Measurements from ENCODE around the gene KLK10. TPM values are rescaled to one million over a fixed set of nuclear protein-coding genes. Genes with fewer than 3 reads are reported as not detected.
"Not testable (repeated sequence)": the region's sequence is repeated elsewhere in the genome, so short reads cannot be mapped to it uniquely, and the experiment has no call there.

KLK10 gene
- total RNA-seq, 1 donor from 2014 or later = 6.7 TPM

GRCh38 chr19:50978772-50979390 lies 40.6 kb downstream of the KLK10 start:
- no peak for TF ChIP-seq CTCF (IDR thresholded peaks at IDR 0.05; ENCODE audit: insufficient read depth, low read length, poor library complexity, severe bottlenecking)
- H3K4me3 ChIP-seq (ENCODE audit: low read depth, low read length) = no peak overlapping the region
- peaks cover under 1% of the 10 kb centered on the region for H3K27me3 ChIP-seq (ENCODE audit: control insufficient read depth, insufficient read depth, low read length)
- no peaks in the 10 kb centered on the region for H3K36me3 ChIP-seq (ENCODE audit: control insufficient read depth, insufficient read depth, low read length)
- DNase-seq (ENCODE audit: low read depth) = no peak

GRCh38 chr19:50977626-50978025 lies 41.9 kb downstream of the KLK10 start:
- no peak for DNase-seq (ENCODE audit: low read depth)
- no peak for TF ChIP-seq CTCF (IDR thresholded peaks at IDR 0.05; ENCODE audit: insufficient read depth, low read length, poor library complexity, severe bottlenecking)
- Histone ChIP-seq H3K4me3 (ENCODE audit: low read depth, low read length) (no peak overlapping the region), H3K27me3 (ENCODE audit: control insufficient read depth, insufficient read depth, low read length) (no peaks in the 10 kb centered on the region), H3K36me3 (ENCODE audit: control insufficient read depth, insufficient read depth, low read length) (no peaks in the 10 kb centered on the region)

DNA sequence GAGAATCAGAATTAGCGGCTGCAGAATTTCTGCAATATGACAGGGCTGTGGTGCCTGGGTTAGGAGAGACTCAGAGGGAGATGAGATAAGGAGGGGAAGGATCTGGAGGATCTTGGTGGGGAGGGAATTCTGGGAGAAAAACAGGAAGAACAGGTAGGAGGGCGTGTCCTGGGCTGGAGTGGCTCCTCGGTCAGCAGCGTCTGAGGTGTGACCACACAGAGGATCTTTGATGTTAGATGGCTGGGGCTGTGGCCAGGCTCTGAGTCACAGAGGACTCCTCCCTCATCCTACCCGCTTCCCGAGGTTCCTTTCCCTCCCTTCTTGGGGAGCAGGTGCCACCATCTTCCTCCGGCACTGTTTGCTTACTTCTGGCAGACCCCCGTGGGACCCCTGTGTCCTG lies 43.7 kb downstream of the KLK10 start:
- Histone ChIP-seq H3K36me3 (ENCODE audit: control insufficient read depth, insufficient read depth, low read length) (no peaks in the 10 kb centered on the region), H3K27me3 (ENCODE audit: control insufficient read depth, insufficient read depth, low read length) (no peaks in the 10 kb centered on the region), H3K4me3 (ENCODE audit: low read depth, low read length) (no peak overlapping the region)
- no peak for TF ChIP-seq CTCF (IDR thresholded peaks at IDR 0.05; ENCODE audit: insufficient read depth, low read length, poor library complexity, severe bottlenecking)
- DNase-seq (ENCODE audit: low read depth) = no peak

- Histone ChIP-seq H3K4me3 (ENCODE audit: low read depth, low read length) (no peak overlapping the region), H3K27me3 (ENCODE audit: control insufficient read depth, insufficient read depth, low read length) (no peaks in the 10 kb centered on the region), H3K36me3 (ENCODE audit: control insufficient read depth, insufficient read depth, low read length) (no peaks in the 10 kb centered on the region)
- DNase-seq (ENCODE audit: low read depth) = no peak
- TF ChIP-seq CTCF (IDR thresholded peaks at IDR 0.05; ENCODE audit: insufficient read depth, low read length, poor library complexity, severe bottlenecking) = no peak
These were observed 44.6 kb downstream of the KLK10 start for GRCh38 chr19:50974702-50975556.

GRCh38 chr19:50972795-50973376 lies 46.6 kb downstream of the KLK10 start:
- Histone ChIP-seq H3K4me3 (ENCODE audit: low read depth, low read length) (no peak overlapping the region), H3K27me3 (ENCODE audit: control insufficient read depth, insufficient read depth, low read length) (no peaks in the 10 kb centered on the region), H3K36me3 (ENCODE audit: control insufficient read depth, insufficient read depth, low read length) (no peaks in the 10 kb centered on the region)
- no peak for TF ChIP-seq CTCF (IDR thresholded peaks at IDR 0.05; ENCODE audit: insufficient read depth, low read length, poor library complexity, severe bottlenecking)
- no peak for DNase-seq (ENCODE audit: low read depth)

DNA sequence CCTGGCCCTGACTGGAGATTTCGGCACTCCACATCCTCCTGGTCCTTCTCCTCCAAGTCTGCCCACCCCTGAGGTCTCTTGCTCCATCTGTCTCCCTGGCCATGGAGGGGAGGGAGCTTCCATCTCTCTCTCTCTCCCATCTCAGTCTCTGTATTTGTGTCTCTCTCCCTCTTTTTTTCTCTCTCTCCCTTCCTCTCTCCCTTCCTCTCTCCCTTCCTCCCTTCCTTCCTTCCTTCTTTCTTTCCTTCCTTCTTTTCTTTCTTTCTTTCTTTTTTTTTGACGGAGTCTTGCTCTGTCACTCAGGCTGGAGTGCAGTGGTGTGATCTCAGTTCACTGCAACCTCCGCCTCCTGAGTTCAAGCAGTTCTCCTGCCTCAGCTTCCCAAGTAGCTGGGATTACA lies 49.7 kb downstream of the KLK10 start:
- H3K4me3 ChIP-seq (ENCODE audit: low read depth, low read length); DNase-seq (ENCODE audit: low read depth); H3K36me3 ChIP-seq (ENCODE audit: control insufficient read depth, insufficient read depth, low read length); H3K27me3 ChIP-seq (ENCODE audit: control insufficient read depth, insufficient read depth, low read length): not testable (repeated sequence)
